Upper lobe of right lung (tissue), 1 donor: Measurements from ENCODE around the gene ZNF674. TPM values are rescaled to one million over a fixed set of nuclear protein-coding genes. Genes with fewer than 3 reads are reported as not detected.

ENCODE experiments used
- ATAC-seq: fragments of 200-7000 bp; cut with Tn5 transposase; one replicate; pipeline ENCODE4 v1.9.1; 2020; ENCODE audit warnings: mild to moderate bottlenecking, moderate library complexity
- DNase-seq: peaks from one replicate; pipeline ENCODE4 v3.0.0-alpha.2; 2020
- H3K27ac ChIP-seq: fragments of 200-600 bp; one replicate; pipeline ENCODE4 v1.8.0; 2022
- H3K27me3 ChIP-seq: fragments of 200-600 bp; one replicate; pipeline ENCODE4 v1.8.0; 2022; ENCODE audit warnings: mild to moderate bottlenecking
- H3K36me3 ChIP-seq: fragments of 200-600 bp; one replicate; pipeline ENCODE4 v1.8.0; 2022
- H3K4me1 ChIP-seq: fragments of 200-600 bp; one replicate; pipeline ENCODE4 v1.8.0; 2022
- H3K4me3 ChIP-seq: fragments of 200-600 bp; one replicate; pipeline ENCODE4 v1.8.0; 2022; ENCODE audit warnings: mild to moderate bottlenecking
- H3K9me3 ChIP-seq: fragments of 200-600 bp; one replicate; pipeline ENCODE4 v1.8.0; 2022
- CTCF ChIP-seq: fragments of 200-600 bp; IDR thresholded peaks from one replicate; pipeline ENCODE4 v1.8.0; 2022; ENCODE audit warnings: antibody characterized with exemption
- intact Hi-C: fragments of 100-400 bp; cut with DNase I; formaldehyde crosslinking; loops from one replicate; pipeline ENCODE4 v1.11.0; 2022
- total RNA-seq: library from RNA; stranded (reverse); fragmentation: NEBNext Ultra II Directional; extraction: Animal tissue kit (Norgen Biotek cat#: 25700); gene quantifications from one replicate; pipeline ENCODE4 v1.2.1, GENCODE V29; 2021
- donor health status: DM: no; HTN: yes; CAD: no; lungs with severe emphysema.

Gene ZNF674
- total RNA-seq, 1 donor from 2014 or later = 5.9 TPM

DNA sequence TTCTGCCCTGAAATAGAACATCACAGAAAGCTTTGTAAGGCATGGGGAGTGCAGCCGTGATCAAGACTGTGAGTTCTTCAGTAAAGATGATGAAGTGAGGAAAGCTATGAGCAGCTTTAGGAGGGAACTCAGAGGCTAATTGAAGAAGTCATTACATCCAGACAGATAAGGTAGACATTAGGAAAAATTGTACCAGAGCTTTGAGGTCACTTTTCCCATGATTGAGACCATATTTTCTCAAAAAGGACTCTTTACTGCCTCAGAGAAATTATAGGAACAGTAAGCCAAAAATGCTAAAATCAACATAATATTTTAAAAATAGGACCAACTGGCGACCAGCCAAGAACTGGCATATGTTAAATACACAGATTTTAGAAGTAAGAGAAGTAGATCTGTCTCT is 39.5 kb upstream of the ZNF674 start:
- Histone ChIP-seq H3K36me3 (no peaks in the 10 kb centered on the region), H3K27me3 (no peaks in the 10 kb centered on the region), H3K4me1 (peaks cover 5% of the 10 kb centered on the region), H3K27ac (no peak overlapping the region), H3K9me3 (no peaks in the 10 kb centered on the region), H3K4me3 (no peak overlapping the region)
- TF ChIP-seq CTCF = no peak
- intact Hi-C loops = no loop called here
- ATAC-seq (no peak), DNase-seq (no peak)

GRCh38 chrX:46582966-46583365 is 37.7 kb upstream of the ZNF674 start:
- Histone ChIP-seq H3K27me3 (no peaks in the 10 kb centered on the region), H3K4me1 (peaks cover 5% of the 10 kb centered on the region), H3K27ac (no peak overlapping the region), H3K36me3 (no peaks in the 10 kb centered on the region), H3K9me3 (no peaks in the 10 kb centered on the region), H3K4me3 (no peak overlapping the region)
- no peak for ATAC-seq
- TF ChIP-seq CTCF = no peak
- no peak for DNase-seq
- intact Hi-C loops = no loop called here

GRCh38 chrX:46582325-46582724 is 37.1 kb upstream of the ZNF674 start:
- H3K27ac ChIP-seq = no peak overlapping the region
- TF ChIP-seq CTCF = no peak
- ATAC-seq = no peak
- H3K4me1 ChIP-seq = peaks cover 5% of the 10 kb centered on the region
- no peaks in the 10 kb centered on the region for H3K9me3 ChIP-seq
- H3K27me3 ChIP-seq = no peaks in the 10 kb centered on the region
- DNase-seq = no peak
- intact Hi-C loops = no loop called here
- no peak overlapping the region for H3K4me3 ChIP-seq
- H3K36me3 ChIP-seq = no peaks in the 10 kb centered on the region

- Histone ChIP-seq H3K27me3 (no peaks in the 10 kb centered on the region), H3K36me3 (no peaks in the 10 kb centered on the region), H3K9me3 (no peaks in the 10 kb centered on the region), H3K4me3 (no peak overlapping the region), H3K4me1 (peaks cover 5% of the 10 kb centered on the region), H3K27ac (no peak overlapping the region)
- ATAC-seq (no peak), DNase-seq (no peak)
- TF ChIP-seq CTCF = no peak
- intact Hi-C loops = no loop called here
Measured at GRCh38 chrX:46580613-46581012, 35.4 kb upstream of the ZNF674 start.

GRCh38 chrX:46579250-46579649 is 34.0 kb upstream of the ZNF674 start:
- no peaks in the 10 kb centered on the region for H3K27me3 ChIP-seq
- H3K27ac ChIP-seq = no peak overlapping the region
- H3K4me1 ChIP-seq = peaks cover 5% of the 10 kb centered on the region
- no peak for TF ChIP-seq CTCF
- H3K36me3 ChIP-seq = no peaks in the 10 kb centered on the region
- DNase-seq = no peak
- no peak overlapping the region for H3K4me3 ChIP-seq
- no peaks in the 10 kb centered on the region for H3K9me3 ChIP-seq
- intact Hi-C loops = loop anchor here (10.0 kb wide), 1 partner anchor 66 kb away; no protein-coding TSS in a partner anchor
- no peak for ATAC-seq
